Measurements from ENCODE around the gene PTGER3.
A peak's percentile ranks its signal among the peaks of the same experiment; 100 is the strongest.
"Not testable (repeated sequence)": the region's sequence is repeated elsewhere in the genome, so short reads cannot be mapped to it uniquely, and the experiment has no call there.

Gene PTGER3

GRCh38 chr1:70961374-70961975 is 86.1 kb downstream of the PTGER3 start:
- H3K9ac ChIP-seq (ENCODE audit: low read length) = no peak overlapping the region
- no peaks in the 10 kb centered on the region for H3K27me3 ChIP-seq (ENCODE audit: control insufficient read depth, insufficient read depth, low read length)
- no peak overlapping the region for H3K4me3 ChIP-seq (ENCODE audit: low read length)
- H3K4me1 ChIP-seq (ENCODE audit: control insufficient read depth, insufficient read depth, low read length) = no peaks in the 10 kb centered on the region
- H3K27ac ChIP-seq (ENCODE audit: low read depth, low read length) = no peak overlapping the region
- no peaks in the 10 kb centered on the region for H3K36me3 ChIP-seq (ENCODE audit: control insufficient read depth, insufficient read depth, low read length)

DNA sequence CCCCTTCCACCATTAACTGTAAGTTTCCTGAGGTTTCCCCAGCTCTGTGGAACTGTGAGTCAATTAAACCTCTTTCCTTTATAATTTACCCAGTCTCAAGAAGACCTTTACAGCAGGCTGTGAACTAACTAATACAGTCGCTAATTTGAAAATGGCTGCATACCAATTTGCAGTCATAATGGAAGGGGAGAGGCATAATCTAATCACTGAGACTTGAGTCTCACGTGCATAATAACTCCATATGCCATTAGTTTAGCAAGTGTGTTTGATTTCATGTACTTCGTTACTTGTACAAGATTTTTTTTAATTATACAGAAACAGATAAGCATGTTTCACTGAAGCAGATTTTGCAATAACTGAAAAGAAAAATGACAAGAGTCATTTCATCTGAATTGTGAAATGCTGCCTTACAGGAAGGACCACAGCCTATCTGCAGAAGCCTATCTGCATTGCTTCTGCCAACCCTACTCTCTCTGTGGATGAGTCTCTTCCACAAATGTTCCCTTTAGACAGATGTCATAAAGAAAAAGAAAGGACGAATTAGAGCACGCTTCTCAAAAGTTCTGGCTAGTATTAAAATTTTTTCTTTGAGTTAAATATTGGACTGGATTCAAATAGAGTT is 99.1 kb downstream of the PTGER3 start:
- Histone ChIP-seq H3K4me1 (ENCODE audit: control insufficient read depth, insufficient read depth, low read length) (peaks cover 7% of the 10 kb centered on the region), H3K27me3 (ENCODE audit: control insufficient read depth, insufficient read depth, low read length) (no peaks in the 10 kb centered on the region), H3K27ac (ENCODE audit: low read depth, low read length) (no peak overlapping the region), H3K4me3 (ENCODE audit: low read length) (no peak overlapping the region), H3K9ac (ENCODE audit: low read length) (no peak overlapping the region), H3K36me3 (ENCODE audit: control insufficient read depth, insufficient read depth, low read length) (no peaks in the 10 kb centered on the region)

DNA sequence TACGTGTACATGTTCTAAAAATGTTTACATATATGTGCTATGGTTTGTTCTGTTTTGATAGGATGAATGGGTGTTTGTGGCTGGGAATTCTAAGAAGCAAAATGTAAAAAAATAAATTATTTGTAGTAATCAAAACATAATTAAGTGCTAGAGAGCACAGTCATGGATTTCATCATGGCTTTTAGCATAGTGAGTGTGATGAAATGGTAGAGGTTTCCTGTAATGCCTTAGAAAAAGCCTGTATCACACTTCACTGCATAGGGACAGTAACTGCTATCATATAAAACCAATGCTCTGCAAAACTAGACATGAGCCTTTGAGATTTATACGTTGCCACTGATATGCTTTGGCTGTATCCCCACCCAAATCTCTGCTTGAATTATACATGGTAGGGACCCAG is 99.8 kb downstream of the PTGER3 start:
- no peak overlapping the region for H3K4me3 ChIP-seq (ENCODE audit: low read length)
- no peaks in the 10 kb centered on the region for H3K36me3 ChIP-seq (ENCODE audit: control insufficient read depth, insufficient read depth, low read length)
- H3K27ac ChIP-seq (ENCODE audit: low read depth, low read length) = no peak overlapping the region
- H3K9ac ChIP-seq (ENCODE audit: low read length) = no peak overlapping the region
- H3K4me1 ChIP-seq (ENCODE audit: control insufficient read depth, insufficient read depth, low read length) = peaks cover 7% of the 10 kb centered on the region
- H3K27me3 ChIP-seq (ENCODE audit: control insufficient read depth, insufficient read depth, low read length) = no peaks in the 10 kb centered on the region

DNA sequence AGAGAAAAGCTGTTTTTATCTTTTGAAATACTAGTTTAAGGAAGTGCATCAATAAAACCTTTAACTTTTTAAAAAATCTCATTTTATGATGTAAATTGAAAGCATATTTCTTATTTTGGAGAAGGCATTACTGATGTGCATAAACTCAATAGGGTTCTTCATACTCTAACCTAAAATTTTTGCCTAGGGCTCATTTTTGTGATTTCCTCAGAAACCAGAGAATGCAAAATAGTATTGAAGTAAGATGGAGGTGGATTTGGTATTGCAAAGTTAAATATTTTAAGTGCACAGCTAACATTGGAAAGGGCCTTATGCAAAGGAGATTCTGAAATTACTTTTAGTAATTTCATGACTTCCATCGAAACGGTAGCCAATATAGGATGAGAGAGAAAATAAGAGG is 101.9 kb downstream of the PTGER3 start:
- Histone ChIP-seq H3K4me3 (ENCODE audit: low read length) (no peak overlapping the region), H3K27ac (ENCODE audit: low read depth, low read length) (no peak overlapping the region), H3K27me3 (ENCODE audit: control insufficient read depth, insufficient read depth, low read length) (no peaks in the 10 kb centered on the region), H3K9ac (ENCODE audit: low read length) (no peak overlapping the region), H3K4me1 (ENCODE audit: control insufficient read depth, insufficient read depth, low read length) (peaks cover 9% of the 10 kb centered on the region), H3K36me3 (ENCODE audit: control insufficient read depth, insufficient read depth, low read length) (no peaks in the 10 kb centered on the region)

GRCh38 chr1:70945251-70945650 is 102.4 kb downstream of the PTGER3 start:
- Histone ChIP-seq H3K27ac (ENCODE audit: low read depth, low read length) (peak overlapping the region; percentile 45), H3K9ac (ENCODE audit: low read length) (no peak overlapping the region), H3K4me3 (ENCODE audit: low read length) (no peak overlapping the region), H3K36me3 (ENCODE audit: control insufficient read depth, insufficient read depth, low read length) (no peaks in the 10 kb centered on the region), H3K27me3 (ENCODE audit: control insufficient read depth, insufficient read depth, low read length) (no peaks in the 10 kb centered on the region), H3K4me1 (ENCODE audit: control insufficient read depth, insufficient read depth, low read length) (peaks cover 9% of the 10 kb centered on the region)

GRCh38 chr1:70941563-70941962 is 106.1 kb downstream of the PTGER3 start:
- no peak overlapping the region for H3K9ac ChIP-seq (ENCODE audit: low read length)

GRCh38 chr1:70940398-70940797 is 107.2 kb downstream of the PTGER3 start:
- not testable (repeated sequence) for H3K36me3 ChIP-seq (ENCODE audit: control insufficient read depth, insufficient read depth, low read length); H3K4me3 ChIP-seq (ENCODE audit: low read length); H3K27ac ChIP-seq (ENCODE audit: low read depth, low read length); H3K27me3 ChIP-seq (ENCODE audit: control insufficient read depth, insufficient read depth, low read length); H3K4me1 ChIP-seq (ENCODE audit: control insufficient read depth, insufficient read depth, low read length); H3K9ac ChIP-seq (ENCODE audit: low read length)

More at GRCh38 chr1:70941563-70941962, 106.1 kb downstream of the PTGER3 start:
- Histone ChIP-seq H3K4me3 (ENCODE audit: low read length) (no peak overlapping the region), H3K27ac (ENCODE audit: low read depth, low read length) (no peak overlapping the region), H3K27me3 (ENCODE audit: control insufficient read depth, insufficient read depth, low read length) (no peaks in the 10 kb centered on the region), H3K4me1 (ENCODE audit: control insufficient read depth, insufficient read depth, low read length) (peaks cover 6% of the 10 kb centered on the region), H3K36me3 (ENCODE audit: control insufficient read depth, insufficient read depth, low read length) (no peaks in the 10 kb centered on the region)

- Histone ChIP-seq H3K4me1 (ENCODE audit: control insufficient read depth, insufficient read depth, low read length) (peaks cover 6% of the 10 kb centered on the region), H3K27me3 (ENCODE audit: control insufficient read depth, insufficient read depth, low read length) (no peaks in the 10 kb centered on the region), H3K27ac (ENCODE audit: low read depth, low read length) (peak overlapping the region; percentile 30), H3K4me3 (ENCODE audit: low read length) (no peak overlapping the region), H3K36me3 (ENCODE audit: control insufficient read depth, insufficient read depth, low read length) (no peaks in the 10 kb centered on the region), H3K9ac (ENCODE audit: low read length) (no peak overlapping the region)
Measured at GRCh38 chr1:70934194-70934961, 113.2 kb downstream of the PTGER3 start.

DNA sequence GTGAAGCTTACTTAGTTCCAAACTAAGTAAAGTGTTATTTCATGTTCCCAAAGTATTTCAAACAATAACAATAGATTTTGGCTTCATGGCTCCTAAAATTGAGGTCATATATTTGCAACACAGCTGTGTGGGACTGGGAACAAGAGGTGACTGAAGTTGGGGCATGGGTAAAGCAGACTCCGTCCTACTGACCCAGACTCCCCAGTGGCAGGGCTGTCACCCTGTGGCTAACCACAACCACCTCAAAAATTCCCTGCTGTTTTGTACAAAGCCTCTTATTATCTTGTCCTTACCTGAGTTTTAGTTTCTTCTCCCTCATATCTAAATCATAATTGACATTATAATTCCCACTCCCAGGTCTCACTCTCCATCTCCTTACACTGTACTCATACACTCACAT is 117.6 kb downstream of the PTGER3 start:
- Histone ChIP-seq H3K4me1 (ENCODE audit: control insufficient read depth, insufficient read depth, low read length) (peaks cover 6% of the 10 kb centered on the region), H3K27me3 (ENCODE audit: control insufficient read depth, insufficient read depth, low read length) (no peaks in the 10 kb centered on the region), H3K9ac (ENCODE audit: low read length) (no peak overlapping the region), H3K27ac (ENCODE audit: low read depth, low read length) (no peak overlapping the region), H3K4me3 (ENCODE audit: low read length) (no peak overlapping the region), H3K36me3 (ENCODE audit: control insufficient read depth, insufficient read depth, low read length) (no peaks in the 10 kb centered on the region)

- H3K9ac ChIP-seq (ENCODE audit: low read length) = no peak overlapping the region
- no peaks in the 10 kb centered on the region for H3K27me3 ChIP-seq (ENCODE audit: control insufficient read depth, insufficient read depth, low read length)
- no peak overlapping the region for H3K4me3 ChIP-seq (ENCODE audit: low read length)
- no peak overlapping the region for H3K27ac ChIP-seq (ENCODE audit: low read depth, low read length)
- no peaks in the 10 kb centered on the region for H3K36me3 ChIP-seq (ENCODE audit: control insufficient read depth, insufficient read depth, low read length)
- H3K4me1 ChIP-seq (ENCODE audit: control insufficient read depth, insufficient read depth, low read length) = no peaks in the 10 kb centered on the region
Measured at GRCh38 chr1:70922196-70922595, 125.4 kb downstream of the PTGER3 start.

Measured in rectal smooth muscle tissue (tissue), 1 donor.